HG03460 (cell line): Measurements from ENCODE around the gene PNMT.
"Not testable (repeated sequence)": the region's sequence is repeated elsewhere in the genome, so short reads cannot be mapped to it uniquely, and the experiment has no call there.

ENCODE experiments used
- ATAC-seq: cut with Tn5 transposase; IDR thresholded peaks from one replicate; pipeline ENCODE4 v1.9.1; 2021; ENCODE audit not compliant: unreplicated experiment

Gene PNMT

DNA sequence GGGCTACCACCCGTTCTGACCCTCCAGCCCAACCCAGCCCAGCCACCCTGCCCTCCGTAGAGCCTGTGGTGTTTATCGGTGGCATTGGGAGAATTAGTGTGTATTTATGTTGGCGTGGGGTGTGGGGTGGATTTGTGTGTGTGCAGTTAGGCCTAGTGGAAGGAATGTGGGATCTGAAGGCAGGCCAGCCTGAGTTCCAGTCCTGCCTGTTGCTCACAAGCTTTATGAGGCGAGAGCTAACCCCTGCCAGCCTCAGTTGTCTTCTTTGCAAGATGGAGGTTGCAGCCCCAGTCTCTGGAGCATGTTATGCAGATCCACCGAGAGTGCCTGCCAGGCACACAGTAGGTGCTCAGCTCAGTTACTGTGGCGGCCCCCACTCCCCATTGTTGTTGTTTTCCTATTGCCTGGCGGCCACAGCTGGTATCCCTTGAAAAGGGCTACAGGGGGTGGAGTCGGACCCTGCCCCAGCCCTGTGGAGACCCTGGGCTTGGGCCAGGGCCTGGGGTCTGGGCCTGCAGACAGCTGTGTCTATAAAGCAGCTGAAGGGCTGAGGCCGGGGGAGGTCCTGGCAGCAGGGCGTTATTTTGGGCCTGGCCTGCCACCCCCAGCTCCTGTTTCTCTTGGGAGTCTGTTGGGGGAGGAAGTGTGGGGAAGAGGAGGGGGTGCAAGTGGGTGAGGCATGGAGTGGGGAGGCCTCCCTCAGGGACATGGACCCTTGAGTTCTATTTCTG is 36.7 kb downstream of the PNMT start:
- no peak for ATAC-seq

DNA sequence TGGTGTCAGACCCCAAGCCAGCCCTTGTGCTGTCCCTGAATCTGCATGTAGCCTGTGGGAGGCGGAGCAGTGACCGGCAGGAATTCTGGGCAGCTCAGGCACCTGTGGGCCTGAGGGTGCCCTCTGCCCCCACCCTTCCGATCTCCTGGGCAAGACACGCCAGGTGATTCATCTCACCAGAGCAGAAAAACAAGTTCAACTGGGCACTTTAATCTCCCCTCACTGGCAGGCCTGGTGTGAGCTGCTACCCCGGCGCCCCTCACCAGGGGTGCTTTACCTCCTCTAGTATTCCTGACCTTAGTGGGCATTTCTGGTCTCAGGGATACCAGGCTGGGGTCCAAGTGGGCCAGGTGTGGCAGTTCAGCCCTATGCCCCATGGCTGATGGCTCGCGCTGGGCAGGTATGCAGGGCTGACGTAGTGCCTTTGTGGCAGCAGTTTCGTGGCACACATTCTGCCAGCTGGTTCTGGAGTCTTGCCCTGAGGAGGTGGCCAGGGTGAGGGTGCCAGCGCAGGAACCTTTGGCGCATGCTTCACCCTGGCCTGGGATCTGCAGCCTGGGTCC is 37.6 kb downstream of the PNMT start:
- no peak for ATAC-seq

DNA sequence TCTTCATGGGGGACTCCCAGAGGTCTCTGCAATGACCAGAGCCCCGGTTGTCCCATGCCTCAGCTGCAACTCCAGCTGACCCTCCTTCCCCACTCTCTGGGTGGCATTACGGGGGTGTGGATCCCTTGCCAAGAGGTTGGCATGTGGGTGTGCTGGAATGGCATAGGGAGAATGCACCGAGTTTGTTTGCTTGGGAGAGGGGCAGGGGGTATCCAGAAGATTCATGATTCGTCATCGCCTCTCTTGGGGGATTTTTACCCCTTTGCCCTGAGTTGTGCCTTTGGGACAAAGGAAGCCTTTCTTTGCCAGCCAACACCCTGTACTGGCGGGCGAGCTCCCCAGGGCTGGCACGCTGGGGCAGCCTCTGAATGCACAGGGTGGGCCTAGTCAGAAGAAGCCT is 38.1 kb downstream of the PNMT start:
- ATAC-seq: no peak

DNA sequence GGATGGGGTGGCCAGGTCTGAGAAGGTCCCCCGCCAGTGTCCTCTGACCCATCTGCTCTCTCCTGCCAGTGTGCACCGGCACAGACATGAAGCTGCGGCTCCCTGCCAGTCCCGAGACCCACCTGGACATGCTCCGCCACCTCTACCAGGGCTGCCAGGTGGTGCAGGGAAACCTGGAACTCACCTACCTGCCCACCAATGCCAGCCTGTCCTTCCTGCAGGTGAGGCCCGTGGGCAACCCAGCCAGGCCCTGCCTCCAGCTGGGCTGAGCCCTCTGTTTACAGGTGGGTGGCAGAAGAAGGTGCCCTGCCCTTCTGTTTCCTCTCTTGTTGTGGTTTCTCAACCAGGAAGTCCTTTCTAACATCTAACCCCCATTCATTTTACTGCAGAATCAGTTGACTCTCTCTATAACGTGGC is 38.7 kb downstream of the PNMT start:
- no peak for ATAC-seq

DNA sequence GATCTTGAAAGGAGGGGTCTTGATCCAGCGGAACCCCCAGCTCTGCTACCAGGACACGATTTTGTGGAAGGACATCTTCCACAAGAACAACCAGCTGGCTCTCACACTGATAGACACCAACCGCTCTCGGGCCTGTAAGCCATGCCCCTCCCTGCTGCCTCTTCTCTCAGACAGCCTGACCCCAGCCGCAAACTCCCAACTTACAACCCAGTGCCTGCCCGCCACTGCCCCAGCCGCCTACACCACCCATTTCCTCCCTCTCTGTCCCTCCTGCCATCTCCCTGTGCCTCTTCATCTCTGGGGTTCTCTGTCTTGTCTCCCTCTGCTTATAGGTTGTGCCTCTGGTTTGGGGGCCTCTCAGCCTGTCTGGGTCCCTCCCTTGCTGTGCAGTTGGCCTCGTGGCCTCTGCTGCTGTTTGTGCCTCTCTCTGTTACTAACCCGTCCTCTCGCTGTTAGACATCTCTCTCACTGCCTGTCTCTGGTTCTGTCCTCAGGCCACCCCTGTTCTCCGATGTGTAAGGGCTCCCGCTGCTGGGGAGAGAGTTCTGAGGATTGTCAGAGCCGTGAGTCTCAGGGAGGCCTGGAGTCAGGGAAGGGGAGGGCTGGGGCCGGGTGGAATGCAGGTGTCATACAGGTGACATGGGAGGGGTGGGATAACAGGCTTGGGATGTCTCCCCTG is 41.2 kb downstream of the PNMT start:
- ATAC-seq: no peak

DNA sequence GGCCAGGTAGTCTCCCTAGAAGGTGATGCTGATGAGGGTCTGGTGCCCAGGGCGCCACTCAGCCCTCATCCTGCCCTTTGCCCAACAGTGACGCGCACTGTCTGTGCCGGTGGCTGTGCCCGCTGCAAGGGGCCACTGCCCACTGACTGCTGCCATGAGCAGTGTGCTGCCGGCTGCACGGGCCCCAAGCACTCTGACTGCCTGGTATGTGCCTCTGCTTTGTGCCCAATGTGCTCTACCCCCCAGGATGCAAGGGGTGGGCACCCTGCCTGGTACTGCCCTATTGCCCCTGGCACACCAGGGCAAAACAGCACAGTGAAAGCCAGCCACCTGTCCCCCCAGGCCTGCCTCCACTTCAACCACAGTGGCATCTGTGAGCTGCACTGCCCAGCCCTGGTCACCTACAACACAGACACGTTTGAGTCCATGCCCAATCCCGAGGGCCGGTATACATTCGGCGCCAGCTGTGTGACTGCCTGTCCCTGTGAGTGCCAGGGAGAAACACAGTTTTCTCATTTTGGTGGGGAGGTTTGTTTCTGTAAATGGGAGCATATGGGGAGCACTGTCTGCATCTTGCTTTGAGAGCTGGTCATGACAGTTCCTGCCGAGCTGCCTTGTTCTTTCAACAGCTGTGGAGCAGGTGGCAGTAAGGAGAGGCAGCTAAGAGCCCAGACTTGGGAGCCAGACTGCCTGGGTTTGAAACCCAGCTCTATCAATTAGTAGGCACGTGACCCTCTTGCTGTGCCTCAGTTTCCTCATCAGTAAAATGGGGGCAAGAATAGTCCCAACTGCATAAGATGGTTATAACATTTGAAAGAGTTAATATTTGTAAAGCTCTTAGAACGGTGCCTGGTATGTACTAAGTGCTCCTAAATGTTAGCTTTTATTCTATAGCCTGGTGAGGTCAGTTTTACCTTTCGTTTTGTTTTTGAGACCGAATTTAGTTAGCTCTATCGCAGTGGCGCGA is 42.0 kb downstream of the PNMT start:
- ATAC-seq: no peak

DNA sequence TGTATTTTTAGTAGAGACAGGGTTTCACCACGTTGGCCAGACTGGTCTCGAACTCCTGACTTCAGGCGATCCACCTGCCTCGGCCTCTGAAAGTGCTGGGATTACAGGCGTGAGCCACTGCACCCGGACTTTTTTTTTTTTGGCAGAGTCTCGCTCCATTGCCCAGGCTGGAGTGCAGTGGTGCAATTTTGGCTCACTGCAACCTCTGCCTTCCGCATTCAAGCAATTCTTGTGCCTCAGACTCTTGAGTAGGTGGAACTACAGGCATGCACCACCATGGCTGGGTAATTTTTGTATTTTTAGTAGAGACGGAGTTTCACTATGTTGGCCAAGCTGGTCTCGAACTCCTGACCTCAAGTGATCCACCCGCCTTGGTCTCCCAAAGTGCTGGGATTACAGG is 42.8 kb downstream of the PNMT start:
- not testable (repeated sequence) for ATAC-seq

DNA sequence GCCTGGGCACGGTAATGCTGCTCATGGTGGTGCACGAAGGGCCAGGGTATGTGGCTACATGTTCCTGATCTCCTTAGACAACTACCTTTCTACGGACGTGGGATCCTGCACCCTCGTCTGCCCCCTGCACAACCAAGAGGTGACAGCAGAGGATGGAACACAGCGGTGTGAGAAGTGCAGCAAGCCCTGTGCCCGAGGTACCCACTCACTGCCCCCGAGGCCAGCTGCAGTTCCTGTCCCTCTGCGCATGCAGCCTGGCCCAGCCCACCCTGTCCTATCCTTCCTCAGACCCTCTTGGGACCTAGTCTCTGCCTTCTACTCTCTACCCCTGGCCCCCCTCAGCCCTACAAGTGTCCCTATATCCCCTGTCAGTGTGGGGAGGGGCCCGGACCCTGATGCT is 43.6 kb downstream of the PNMT start:
- ATAC-seq: no peak

DNA sequence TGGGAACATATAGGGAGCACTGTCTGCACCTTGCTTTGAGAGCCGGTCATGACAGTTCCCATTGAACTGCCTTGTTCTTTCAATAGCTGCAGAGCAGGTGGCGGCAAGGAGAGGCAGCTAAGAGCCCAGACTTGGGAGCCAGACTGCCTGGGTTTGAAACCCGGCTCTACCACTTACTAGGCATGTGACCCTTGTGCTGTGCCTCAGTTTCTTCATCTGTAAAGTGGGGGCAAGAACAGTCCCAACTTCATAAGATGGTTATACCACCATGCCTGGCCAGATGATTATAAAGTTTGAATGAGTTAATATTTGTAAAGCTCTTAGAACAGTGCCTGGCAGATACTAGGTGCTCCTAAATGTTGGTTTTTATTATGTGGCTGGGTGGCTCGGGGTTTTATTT is 46.0 kb downstream of the PNMT start:
- no peak for ATAC-seq

DNA sequence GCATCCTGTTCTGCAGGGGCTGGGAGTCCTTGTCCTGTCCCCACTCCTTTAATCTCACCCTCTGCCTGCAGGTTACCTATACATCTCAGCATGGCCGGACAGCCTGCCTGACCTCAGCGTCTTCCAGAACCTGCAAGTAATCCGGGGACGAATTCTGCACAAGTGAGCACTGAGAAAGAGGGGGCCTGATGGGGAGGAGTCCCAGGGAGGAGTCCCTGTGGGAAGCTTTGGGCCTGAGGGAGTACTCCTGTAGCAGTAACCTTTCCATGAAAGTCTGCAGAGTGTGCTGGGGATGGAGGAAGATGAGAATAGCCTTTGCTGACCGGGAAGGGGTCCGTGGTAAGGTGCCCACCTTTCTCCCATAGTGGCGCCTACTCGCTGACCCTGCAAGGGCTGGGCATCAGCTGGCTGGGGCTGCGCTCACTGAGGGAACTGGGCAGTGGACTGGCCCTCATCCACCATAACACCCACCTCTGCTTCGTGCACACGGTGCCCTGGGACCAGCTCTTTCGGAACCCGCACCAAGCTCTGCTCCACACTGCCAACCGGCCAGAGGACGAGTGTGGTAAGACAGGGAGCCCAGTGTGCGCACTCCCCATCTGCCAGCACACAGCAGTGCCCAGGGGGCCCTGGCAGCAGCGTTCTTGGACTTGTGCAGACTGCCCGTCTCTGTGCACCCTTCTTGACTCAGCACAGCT is 47.3 kb downstream of the PNMT start:
- ATAC-seq: no peak

DNA sequence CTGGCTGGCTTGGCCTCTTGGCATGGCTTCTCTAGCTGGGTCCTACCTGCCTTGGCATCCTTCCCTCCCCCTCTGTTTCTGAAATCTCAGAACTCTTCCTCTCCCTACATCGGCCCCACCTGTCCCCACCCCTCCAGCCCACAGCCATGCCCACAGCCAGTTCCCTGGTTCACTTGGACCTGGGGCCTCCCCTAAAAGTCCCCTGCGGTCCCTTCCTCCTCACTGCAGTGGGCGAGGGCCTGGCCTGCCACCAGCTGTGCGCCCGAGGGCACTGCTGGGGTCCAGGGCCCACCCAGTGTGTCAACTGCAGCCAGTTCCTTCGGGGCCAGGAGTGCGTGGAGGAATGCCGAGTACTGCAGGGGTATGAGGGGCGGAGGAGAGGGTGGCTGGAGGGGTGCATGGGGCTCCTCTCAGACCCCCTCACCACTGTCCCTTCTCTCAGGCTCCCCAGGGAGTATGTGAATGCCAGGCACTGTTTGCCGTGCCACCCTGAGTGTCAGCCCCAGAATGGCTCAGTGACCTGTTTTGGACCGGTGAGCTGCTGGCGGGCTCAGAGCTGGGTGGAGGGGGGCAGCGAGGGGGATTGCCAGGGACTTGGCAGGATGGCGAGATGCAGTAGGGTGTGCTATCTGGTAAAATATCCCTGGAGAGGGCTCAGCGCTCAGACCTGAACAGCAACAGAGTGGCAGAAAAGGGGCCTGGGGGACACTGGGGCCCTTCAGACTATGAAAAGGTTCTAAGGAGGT is 48.0 kb downstream of the PNMT start:
- no peak for ATAC-seq

DNA sequence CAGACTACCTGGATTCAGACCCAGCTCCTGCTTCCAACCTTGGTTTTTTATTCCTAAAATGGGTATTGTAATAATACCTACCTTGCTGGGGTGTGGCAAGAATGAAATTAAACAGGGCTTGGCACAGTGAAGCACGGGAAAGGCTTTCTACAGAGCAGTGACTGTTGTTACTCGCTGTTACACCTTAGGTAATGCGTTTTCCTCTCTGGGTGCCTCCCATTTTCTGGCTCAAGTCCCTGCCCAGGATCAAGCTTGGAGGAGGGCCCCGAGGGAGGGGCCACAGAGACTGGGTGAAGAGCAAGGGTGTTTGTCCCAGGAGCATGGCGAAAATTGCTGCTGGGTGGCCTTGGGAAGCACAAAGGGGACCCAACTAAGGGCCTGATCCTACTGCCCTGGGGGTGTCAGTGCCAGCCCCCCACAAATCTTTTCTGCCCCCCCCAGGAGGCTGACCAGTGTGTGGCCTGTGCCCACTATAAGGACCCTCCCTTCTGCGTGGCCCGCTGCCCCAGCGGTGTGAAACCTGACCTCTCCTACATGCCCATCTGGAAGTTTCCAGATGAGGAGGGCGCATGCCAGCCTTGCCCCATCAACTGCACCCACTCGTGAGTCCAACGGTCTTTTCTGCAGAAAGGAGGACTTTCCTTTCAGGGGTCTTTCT is 48.8 kb downstream of the PNMT start:
- no peak for ATAC-seq

DNA sequence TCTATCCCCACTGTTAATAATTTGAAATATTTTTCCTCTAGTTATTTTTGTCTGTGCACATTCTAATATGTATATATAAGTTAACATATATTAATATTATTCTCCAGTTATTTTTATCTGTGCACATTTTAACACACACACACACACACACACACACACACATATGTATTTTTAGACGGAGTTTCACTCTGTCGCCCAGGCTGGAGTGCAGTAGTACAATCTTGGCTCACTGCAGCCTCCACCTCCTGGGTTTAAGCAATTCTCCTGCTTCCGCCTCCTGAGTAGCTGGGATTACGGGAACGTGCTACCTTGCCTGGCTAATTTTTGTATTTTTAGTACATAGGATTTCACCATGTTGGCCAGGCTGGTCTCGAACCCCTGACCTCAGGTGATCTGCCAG is 49.4 kb downstream of the PNMT start:
- ATAC-seq: no peak

DNA sequence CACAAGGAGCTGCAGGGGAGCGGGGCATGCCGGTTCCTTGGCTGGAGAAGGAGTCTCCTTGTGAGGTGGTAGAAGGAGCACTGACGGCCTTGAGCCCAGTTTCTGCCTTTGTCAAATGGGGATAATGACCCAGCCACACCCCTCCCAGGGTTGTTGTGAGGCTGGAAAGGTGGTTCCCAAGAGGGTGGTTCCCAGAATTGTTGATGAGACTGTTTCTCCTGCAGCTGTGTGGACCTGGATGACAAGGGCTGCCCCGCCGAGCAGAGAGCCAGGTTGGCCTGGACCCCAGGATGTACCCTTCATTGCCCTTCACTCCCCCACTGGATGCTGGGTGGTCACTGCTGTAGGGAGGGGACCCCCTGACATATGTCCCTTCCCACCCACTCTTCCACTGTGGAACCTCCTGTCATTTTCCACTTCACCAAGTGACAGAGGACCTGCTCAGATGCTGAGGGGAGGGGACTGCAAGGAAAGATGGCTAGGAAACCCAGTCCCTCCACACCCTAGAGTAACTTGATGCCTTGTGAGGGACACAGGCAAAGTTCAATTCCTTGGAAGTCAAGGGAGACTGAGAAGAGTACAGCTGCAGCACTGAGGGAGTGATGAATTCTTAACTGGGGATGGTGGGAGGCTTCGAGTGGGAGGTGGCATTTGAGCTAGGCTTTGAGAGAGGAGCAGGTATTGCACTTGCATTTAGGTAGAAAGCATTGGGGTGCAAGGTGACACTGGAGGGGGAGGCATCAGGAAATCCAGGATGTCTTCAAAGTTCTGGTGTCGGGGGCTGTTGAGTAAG is 51.5 kb downstream of the PNMT start:
- ATAC-seq: no peak
